GOT3 (cell line): ENCODE results near the gene MCM8.
"Not testable (repeated sequence)": the region's sequence is repeated elsewhere in the genome, so short reads cannot be mapped to it uniquely, and the experiment has no call there.

Source experiments
- DNase-seq: peaks from one replicate; lab custom pipeline; 2025; ENCODE audit warnings: mixed read lengths; lab: John Stamatoyannopoulos, UW

MCM8 gene

DNA sequence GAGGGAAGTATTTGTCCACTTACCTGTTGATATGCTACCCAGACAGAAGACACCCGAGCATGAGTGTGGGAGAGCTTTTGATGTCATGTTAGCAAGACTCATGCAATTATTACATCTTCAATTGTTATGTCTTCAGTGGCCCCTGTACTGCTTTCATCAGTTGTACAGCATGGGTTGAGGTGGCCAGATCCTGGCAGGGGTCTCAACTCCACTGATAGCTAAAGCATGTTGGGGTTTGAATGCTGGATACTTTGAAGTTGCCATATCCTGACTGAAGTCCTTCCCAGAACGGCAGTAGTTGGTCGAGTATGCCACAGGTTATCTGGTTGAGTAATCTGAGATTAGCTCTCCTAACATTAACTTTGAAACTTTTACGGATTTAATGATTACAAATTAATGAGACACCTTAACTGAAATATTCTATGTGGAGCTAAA lies 56.7 kb downstream of the MCM8 start:
- DNase-seq: no peak

DNA sequence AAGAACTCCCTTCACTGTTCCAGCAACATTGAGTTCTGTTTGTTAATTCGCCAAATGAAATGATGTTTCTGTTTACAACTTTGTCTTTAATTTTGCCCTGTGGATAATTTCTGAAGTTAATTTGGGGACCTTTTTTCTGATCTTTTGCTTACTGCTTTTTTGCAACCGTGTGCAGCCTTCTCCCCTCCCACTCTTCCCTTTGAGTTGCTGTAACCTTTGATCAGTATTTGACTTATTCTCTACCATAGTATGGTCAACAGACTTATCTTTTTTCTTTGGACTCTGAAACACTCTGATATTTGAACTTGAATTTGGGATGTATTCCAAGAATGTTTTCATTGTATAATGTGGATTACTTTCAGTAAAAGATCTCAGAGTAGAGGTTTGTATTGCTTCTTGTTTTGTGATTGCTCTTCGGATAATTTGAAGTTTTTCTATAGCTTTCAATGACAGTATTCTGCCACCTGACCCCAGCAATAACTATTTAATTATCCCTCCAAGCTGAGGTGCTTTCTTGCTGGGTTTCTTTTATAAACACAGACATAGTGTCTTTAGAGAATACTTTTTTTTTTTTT lies 57.2 kb downstream of the MCM8 start:
- no peak for DNase-seq

DNA sequence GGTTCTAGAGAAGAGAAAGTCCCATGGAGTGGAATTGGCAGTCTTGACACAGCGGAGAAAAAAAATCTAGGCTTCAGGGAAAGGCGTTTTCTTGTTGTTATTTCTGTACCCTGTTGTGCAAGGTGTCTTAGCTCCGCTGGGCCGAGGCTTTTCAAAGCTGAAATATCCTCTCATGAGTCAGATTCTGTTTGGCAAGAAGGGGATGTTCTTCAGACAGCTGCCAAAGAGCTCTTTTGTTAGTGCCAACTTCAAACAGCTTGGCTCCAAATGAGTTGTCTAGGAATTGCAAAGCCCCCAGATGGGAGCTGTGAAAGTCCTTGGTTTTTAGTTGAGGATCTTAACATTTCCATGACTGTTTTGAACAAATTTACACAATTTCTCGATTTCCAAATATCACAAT lies 57.8 kb downstream of the MCM8 start:
- peak; percentile 38 for DNase-seq

DNA sequence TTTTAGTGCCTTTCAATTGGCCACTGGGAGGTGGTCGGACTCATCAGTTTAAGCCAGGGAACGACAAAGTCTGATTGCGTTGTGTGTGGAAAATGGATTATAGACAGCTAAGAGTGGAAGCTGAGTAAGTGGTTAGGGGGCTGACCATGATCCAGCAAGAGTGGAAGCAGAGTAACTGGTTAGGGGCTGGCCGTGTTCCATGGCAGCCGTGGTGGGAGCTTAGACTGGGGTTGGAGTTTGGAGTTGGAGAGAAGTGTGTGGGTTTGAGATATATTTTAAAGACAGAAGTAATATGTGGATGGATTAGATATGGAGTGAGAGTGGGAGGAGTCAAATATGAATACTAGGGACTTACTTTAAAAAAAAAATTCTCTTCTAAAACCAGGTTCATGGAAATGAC lies 61.7 kb downstream of the MCM8 start:
- no peak for DNase-seq

DNA sequence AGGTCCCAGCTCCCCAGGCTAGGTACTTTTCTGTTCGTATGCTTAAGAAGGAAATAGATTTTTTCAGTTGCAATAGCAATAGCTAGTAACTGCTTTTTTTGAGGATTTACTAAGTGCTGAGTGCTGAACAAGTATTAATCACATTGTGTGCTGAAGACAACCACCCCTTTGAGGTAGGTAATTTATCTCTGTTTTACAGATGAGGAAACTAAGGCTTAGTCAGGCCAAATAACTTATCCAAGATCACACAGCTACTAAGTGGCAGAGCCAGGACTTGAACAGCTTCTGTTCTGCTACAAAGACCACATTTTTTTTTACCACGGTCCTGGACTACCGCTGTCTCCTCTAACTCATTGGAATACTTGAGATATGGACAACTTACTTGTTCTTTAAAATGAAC lies 63.6 kb downstream of the MCM8 start:
- no peak for DNase-seq

DNA sequence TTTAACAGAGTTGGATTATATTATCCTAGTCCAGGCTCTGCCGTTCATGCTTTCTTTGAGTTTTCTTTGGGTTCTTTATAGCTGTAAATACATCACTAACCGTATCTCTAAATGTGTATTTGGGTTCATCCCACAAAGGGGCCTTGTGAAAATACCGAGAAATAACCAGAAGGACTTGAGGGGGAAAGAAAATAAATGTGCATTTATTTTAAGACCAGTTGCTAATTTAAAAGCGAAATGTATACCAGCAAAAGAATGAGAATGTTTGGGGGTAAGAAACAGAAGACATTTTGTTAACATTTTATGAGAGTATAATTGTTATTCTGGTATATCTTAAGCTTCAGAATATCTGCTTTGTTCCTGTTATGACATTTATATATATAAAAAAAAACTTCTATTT lies 64.5 kb downstream of the MCM8 start:
- DNase-seq: no peak

DNA sequence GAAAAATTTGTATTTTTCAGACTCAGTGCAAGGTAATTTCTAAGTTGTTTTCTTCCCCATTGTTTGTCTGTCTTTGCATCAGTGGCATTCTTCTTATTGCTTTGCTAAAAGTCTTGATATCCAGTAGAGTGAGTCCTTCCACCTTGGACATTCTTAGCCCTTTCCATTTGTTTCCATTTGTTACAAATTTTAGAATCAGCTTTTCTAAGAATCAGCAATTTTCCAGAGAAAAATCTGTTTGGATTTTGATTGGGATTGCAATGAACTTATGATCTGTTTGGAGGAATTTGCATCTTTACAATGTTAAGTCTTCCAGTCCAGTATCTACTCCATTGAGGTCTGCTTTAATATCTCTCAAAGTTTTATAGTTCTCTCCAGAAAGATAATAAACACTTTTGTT lies 67.0 kb downstream of the MCM8 start:
- DNase-seq: no peak

DNA sequence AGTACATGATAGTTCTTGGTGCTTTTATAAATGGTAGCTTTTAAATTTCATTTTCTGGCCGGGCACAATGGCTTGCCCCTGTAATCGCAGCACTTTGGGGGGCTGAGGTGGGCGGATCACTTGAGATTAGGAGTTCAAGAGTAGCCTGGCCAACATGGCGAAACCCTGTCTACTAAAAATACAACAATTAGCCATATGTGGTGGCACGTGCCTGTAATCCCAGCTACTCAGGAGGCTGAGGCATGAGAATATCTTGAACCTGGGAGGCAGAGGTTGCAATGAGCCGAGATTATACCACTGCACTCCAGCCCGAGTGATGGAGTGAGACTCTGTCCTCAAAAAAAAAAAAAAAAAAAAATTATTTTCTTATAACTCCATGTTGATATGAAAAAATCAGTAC lies 67.4 kb downstream of the MCM8 start:
- no peak for DNase-seq

DNA sequence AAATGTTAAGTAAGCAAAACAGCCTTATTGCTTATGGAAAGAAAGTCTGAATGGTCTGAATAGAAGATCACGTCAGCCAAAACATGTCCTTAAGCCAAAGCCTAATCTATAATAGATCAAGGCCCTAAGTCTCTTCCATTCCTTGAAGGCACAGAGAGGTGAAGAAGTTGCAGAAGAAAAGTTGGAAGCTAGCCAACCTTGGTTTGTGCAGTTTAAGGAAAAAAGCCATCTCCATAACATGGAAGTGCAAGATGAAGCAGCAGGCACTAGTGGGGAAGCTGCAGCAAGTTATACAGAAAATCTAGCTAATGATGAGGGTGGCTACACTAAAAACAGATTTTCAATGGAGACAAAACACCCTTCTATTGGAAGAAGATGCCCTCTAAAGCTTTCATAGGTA lies 74.3 kb downstream of the MCM8 start:
- no peak for DNase-seq

DNA sequence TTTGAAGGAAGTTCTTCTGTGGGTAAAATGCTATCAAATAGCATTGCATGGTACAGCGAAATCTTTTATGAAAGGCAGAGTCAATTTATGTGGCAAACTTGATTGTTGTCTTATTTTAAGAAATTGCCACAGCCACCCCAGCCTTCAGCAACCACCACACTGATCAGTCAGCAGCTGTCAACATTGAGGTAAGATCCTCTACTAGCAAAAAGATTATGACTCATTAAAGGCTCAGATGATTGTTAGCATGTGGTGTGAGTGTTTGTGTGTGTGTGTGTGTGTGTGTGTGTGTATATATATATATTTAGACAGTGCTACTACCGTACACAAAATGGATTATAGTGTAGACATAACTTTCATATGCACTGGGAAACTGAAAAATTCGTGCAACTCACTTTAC lies 75.6 kb downstream of the MCM8 start:
- DNase-seq: no peak

DNA sequence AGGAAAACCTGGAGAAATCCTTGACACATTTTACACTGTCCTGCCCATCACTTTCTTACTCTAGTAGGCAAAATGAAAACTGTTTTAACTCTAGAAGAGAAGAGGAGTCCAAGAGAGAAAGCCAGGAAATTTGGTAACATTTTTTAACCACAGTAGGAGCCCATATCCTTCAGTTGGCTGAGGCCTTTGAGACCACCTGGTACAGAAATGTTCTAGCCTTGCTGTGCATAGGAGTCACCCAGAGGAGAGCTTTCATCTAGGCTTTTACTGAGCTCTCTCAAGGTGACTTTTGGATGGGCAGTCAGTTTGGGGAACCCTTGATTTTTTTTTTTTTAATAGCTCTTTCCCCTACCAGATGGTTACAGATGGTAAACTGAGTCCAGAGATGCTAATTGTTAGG lies 78.4 kb downstream of the MCM8 start:
- no peak for DNase-seq

DNA sequence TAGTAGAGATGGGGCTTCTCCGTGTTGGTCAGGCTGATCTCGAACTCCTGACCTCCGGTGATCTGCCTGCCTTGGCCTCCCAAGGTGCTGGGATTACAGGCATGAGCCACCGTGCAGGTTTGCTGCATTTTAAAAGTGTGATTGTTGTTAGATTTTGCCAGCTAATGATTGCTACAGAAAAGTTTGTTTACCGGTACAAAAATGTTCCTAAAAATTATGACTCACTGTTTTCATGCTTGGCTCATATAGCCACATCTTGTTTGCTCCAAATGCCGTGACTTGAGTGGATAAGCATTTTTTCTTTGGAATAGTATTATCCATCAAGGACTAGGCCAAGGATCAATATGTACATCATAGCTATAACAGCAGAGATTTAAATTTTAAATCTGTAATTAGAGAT lies 79.1 kb downstream of the MCM8 start:
- DNase-seq: no peak

DNA sequence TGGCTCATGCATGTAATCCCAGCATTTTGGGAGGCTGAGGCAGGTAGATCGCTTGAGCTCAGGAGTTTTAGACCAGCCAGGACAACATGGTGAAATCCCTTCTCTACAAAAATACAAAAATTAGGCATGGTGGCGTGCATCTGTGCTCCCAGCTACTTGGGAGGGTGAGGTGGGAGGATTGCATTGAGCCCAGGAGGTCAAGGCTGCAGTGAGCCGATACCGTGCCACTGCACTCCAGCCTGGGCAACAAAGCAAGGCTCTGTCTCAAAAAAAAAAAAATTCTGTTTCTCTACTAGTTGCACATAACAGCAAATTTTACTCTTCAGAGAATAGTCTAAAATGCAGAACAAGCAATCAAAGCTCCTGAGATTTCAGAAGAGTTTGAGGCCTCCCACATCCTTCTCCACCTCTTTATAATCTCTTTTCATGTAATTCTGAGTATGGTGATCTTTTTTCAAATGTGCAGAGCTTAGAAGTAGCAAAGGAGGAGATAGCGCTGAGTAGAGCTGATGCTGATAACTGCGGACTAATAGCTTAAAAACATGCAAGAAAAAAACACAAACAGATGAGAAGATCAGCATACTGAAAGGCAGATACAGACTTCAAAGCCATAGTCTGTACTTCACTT lies 80.1 kb downstream of the MCM8 start:
- DNase-seq: no peak

DNA sequence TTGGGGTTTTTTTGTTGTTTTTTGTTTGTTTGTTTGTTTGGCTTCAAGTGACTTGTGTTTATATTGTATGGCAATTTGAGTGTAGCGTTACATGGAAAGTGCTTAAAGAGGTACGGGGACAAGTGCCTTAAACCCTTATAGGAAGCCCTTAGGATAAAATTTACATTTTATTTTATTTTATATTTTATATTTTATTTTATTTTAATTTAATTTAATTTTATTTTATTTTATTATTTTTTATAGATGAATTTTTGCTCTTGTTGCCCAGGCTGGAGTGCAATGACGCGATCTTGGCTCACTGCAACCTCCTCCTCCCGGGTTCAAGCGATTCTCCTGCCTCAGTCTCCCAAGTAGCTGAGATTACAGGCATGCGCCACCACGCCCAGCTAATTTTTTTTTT lies 82.5 kb downstream of the MCM8 start:
- not testable (repeated sequence) for DNase-seq

DNA sequence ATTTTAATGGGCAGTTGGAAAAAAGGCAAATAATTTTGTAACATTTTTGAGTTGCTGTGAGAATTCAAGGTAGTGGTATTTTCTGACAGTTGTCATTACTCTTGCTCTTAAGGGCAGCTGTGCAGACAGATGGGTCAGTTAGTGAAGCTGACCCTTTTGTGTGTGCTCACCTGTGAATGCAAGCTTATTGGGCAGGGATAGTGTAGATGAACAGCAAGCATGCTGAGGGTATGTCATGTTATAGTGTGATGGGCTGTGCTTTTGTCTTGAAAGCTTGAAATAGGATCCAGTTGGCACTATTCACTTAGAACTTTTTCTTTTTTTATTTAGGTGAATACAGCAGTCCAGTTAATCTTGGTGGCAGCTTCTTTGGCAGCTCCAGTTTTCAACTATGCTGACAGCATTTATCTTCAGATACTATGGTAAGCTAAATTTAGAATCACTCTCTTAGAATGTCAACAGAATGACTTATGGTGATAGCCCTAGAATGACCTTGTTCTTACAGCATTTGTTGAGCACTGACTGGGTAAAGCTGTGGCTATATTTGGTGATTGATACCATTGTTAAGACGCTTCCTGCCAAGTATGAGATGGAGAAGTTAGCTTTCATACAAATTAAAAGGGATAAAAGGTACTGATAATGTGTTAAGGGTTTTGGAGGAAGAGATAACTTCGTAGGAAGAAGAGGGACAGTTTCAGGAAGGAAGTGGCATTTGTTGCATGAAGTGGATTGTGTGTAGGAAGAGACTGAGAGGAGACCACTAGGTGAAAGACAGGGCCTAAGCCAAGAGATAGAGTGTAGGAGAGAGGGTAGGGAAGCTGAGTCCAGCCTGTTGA lies 83.9 kb downstream of the MCM8 start:
- no peak for DNase-seq

DNA sequence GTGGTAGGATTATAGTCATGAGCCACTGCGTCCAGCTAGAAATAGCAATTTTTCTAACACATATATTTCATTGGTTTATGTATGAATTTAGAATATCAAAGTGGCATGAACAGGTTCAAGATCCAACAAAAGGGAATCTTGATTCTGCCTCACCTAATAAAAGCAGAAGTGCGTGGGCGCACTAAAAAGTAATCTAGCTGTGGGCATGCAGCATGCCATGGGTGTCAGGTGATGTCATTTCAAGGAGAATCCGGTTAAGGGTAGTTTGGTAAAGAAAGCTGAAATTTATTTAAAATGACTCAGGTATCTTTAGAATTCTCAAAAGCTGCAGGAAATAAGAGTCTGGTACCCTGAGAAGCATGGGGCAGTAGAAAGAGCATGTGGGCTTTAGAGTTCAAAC lies 85.8 kb downstream of the MCM8 start:
- no peak for DNase-seq

DNA sequence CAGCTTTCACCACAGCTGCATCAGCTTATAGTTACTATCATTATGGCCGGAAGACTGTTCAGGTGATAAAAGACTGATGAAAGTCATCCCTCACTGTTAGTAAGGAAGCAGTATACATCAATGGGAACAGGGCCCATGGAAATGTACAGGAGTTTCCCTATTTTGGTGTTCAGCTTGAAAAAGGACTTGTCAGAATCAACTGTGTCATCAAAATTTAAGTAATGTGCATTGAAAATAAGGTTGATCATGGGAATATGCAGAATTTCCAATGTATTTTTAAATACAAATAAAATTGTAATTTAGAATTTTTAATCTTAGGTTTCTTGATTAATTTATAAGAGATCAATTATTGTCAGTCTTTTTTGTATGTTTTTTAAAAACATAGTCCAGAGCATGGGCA lies 86.6 kb downstream of the MCM8 start:
- DNase-seq: no peak

DNA sequence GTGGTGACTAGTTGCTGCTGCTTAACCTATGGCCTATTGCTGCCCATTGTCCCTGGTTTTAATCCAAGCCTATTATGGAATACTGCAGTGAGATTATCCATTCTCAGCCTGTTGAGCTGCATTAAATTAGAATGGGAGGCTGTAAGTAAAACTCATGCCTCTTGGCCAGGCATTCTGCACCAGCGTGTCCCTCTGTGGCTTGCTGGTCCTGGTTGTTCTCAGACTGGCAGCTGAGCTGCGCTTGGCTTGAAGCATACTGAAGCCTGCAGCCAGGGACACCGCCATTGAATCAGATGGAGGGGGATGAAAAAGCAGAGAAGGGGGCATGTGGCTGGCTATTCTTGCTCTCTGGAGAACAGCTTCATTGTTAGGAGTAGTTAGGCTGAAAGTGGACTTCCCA lies 87.8 kb downstream of the MCM8 start:
- no peak for DNase-seq

DNA sequence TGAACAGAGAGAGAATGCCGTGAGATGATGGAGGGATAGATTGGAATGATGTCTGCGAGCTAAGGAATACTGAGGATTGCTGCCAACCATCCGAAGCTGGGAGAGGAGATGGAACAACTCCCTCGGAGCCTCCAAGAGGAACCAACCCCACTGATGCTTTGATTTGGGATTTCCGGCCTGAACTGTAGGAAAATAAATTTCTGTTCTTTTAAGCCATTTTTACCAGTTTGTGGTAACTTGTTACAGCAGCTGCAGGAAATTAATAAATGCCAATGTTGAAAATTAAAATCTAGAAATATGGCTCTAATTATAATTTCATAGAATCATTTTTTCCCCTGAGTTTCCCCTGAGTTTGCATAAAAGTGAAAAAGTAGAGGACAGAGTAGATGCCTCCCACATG lies 89.3 kb downstream of the MCM8 start:
- no peak for DNase-seq

DNA sequence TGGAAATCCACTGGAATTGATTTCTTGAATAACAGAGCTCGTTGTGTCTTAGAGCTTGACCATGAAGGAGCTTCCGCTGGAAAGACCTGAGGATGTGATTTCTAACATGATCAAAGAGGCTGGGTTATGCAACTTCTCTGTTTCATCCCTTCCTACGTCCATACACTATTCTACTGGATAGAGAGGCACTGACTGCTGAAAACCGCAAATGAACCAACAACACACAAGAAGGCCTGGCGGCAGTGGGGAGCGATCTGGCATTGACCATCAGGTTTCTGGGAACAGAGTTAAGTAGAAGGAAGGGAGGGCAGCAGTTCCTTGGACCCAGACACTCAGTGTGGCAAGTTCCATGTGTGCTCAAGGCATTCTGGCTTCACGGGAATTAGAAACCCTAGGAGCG lies 90.1 kb downstream of the MCM8 start:
- no peak for DNase-seq

DNA sequence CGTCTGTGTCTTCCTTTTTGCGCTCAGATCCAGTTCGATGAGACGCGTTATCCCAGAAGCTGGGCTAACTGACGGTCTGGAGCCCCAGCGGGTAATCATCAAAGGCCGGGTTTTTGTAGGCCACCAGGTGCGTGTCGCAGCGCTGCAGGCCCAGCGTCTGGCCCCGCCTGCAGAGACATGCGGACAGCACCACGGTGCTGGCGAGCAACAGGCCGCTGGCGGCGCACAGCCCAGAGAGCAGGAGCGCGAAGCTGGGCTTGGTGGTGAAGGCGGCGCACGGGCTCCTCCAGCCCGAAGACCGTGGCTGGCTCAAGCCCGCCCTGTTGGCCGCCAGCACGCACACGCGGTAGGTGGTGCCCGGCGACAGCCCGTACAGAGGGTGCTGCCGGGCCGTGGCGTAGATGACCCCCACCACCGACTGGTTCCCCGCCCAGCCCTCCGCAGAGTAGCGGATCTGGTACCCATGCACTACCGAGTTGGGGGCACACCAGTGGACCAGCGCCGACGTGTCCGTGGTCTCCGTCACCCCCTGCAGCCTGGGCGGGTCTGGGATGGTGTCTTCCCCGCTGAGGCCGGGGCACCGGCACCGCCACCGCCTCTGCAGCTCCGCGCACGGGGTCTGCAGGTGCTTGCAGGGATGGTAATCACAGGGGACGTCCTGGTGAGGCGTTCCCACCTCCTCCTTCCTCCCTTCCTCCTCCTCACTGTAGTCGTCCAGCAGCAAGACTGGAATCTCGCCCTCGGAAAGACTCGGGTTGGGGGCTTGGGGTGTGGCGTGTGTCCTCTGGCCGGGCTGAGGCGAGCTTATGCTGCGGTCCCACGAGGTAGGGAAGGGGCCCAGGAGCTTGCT lies 90.7 kb downstream of the MCM8 start:
- DNase-seq: no peak

DNA sequence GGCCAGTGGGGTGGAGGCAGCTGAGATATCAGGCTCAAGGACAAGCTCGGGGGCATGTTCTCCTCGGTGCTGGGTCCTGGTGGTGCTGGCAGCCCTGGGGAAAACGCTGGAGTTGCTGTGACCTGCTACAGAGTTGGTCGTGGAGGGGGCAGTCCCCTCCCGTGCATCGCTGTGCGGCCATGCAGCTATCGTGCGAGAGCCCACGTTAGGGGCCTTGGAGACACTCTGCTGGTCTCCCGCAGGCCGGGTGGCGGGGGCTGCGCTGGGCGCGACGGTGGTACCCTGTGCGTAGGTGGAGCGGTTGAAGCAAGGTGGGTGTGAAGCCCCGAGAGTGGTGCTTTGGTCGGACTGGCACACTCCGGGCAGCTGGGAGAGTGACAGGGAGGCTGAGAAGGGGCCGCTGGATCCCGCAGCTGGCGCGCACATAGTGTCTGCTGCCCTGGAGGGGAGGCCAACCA lies 91.4 kb downstream of the MCM8 start:
- DNase-seq: no peak
